ENCODE data around the gene ASXL2. TPM values are rescaled to one million over a fixed set of nuclear protein-coding genes. Genes with fewer than 3 reads are reported as not detected.

ASXL2 gene
- total RNA-seq, 1 experiment from 2014 or later: 34.0 TPM

GRCh38 chr2:25688236-25688635, 190.1 kb downstream of the ASXL2 start:
- Mint-ChIP-seq H3K27ac (ENCODE audit: low read depth, unreplicated experiment) (no peak overlapping the region), H3K36me3 (ENCODE audit: insufficient read depth, unreplicated experiment) (no peaks in the 10 kb centered on the region), H3K4me1 (ENCODE audit: insufficient read depth, unreplicated experiment) (peaks cover 9% of the 10 kb centered on the region), H3K9me3 (ENCODE audit: unreplicated experiment) (no peaks in the 10 kb centered on the region), H3K4me3 (ENCODE audit: unreplicated experiment) (no peak overlapping the region), H3K27me3 (ENCODE audit: insufficient read depth, unreplicated experiment) (no peaks in the 10 kb centered on the region)
- no peak for TF ChIP-seq CTCF (IDR thresholded peaks at IDR 0.05; ENCODE audit: unreplicated experiment)
- DNase-seq (ENCODE audit: unreplicated experiment): no peak
- POLR2A ChIA-PET: interaction anchor here (0.6 kb wide), 1 partner anchor 45 kb away, joined by 4 read pairs; no protein-coding TSS in a partner anchor
- CTCF ChIA-PET: interaction anchor here (6.3 kb wide), 1 partner anchor 12 kb away, joined by 40 read pairs; no protein-coding TSS in a partner anchor
- no TSS peak for BruUV-seq (replicated peaks)
- intact Hi-C loops (cut with micrococcal nuclease): no loop called here

GRCh38 chr2:25685741-25686140, 192.5 kb downstream of the ASXL2 start:
- Mint-ChIP-seq H3K9me3 (ENCODE audit: unreplicated experiment) (no peaks in the 10 kb centered on the region), H3K27me3 (ENCODE audit: insufficient read depth, unreplicated experiment) (no peaks in the 10 kb centered on the region), H3K4me3 (ENCODE audit: unreplicated experiment) (no peak overlapping the region), H3K27ac (ENCODE audit: low read depth, unreplicated experiment) (no peak overlapping the region), H3K36me3 (ENCODE audit: insufficient read depth, unreplicated experiment) (no peaks in the 10 kb centered on the region), H3K4me1 (ENCODE audit: insufficient read depth, unreplicated experiment) (peaks cover 4% of the 10 kb centered on the region)
- intact Hi-C loops (cut with micrococcal nuclease): no loop called here
- POLR2A ChIA-PET: no interaction called here
- CTCF ChIA-PET: interaction anchor here (0.6 to 6.3 kb wide), 3 partner anchors 14 to 229 kb away, joined by 3 to 40 read pairs (median 3); no protein-coding TSS in a partner anchor
- BruUV-seq (replicated peaks): no TSS peak
- no peak for DNase-seq (ENCODE audit: unreplicated experiment)
- TF ChIP-seq CTCF (IDR thresholded peaks at IDR 0.05; ENCODE audit: unreplicated experiment): no peak

DNA sequence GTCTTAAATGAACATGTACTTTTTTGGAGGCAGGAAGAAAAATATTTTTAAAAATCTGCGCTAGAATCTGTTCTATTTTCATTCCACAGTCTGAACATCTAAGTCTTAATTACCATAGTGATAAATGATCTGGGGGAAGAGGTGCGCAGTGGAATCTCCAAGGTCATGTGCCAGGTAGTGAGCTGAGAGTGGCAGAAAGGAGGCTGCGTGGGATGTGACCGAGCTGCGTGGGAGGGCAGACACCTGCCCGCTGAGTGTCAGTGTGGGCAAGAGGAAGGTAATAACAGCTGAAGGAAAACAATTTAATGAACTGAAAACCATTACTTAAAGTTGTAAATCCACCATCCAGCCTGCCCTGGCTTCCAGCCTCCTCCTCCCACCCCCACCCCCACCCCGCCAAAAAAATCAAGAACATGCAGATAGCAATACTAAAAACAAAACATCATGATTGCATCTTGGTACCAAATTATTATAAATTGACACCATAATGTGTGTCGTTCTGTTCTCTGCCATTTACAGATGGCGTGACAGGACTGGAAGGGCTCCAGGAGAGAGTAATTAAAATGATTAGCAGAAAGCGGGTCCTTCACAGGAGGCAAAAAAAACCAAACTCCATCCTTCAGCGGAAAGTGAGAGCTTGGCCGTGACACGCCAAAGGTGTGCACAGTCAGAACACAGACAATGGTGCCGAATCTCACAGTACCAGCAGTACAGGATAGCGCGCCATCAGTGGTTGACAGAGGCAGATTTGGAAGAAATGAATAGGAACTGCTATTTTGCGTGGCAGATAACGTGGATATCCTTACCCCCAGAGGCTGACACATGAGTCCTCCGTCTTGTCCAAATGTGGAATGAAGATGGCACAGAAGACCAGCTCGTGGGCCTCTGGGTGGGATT, 193.5 kb downstream of the ASXL2 start:
- Mint-ChIP-seq H3K27me3 (ENCODE audit: insufficient read depth, unreplicated experiment) (no peaks in the 10 kb centered on the region), H3K4me3 (ENCODE audit: unreplicated experiment) (no peak overlapping the region), H3K9me3 (ENCODE audit: unreplicated experiment) (no peaks in the 10 kb centered on the region), H3K4me1 (ENCODE audit: insufficient read depth, unreplicated experiment) (peaks cover 4% of the 10 kb centered on the region), H3K27ac (ENCODE audit: low read depth, unreplicated experiment) (no peak overlapping the region), H3K36me3 (ENCODE audit: insufficient read depth, unreplicated experiment) (no peaks in the 10 kb centered on the region)
- ChIA-PET POLR2A (no interaction called here), CTCF (interaction anchor here (2.0 to 6.3 kb wide), 2 partner anchors 15 to 78 kb away, joined by 4 to 40 read pairs; no protein-coding TSS in a partner anchor)
- BruUV-seq (replicated peaks): no TSS peak
- no peak for DNase-seq (ENCODE audit: unreplicated experiment)
- no peak for TF ChIP-seq CTCF (IDR thresholded peaks at IDR 0.05; ENCODE audit: unreplicated experiment)
- intact Hi-C loops (cut with micrococcal nuclease): no loop called here

Other genes starting within 250 kb of the ASXL2 start
- gene DTNB, start 204.9 kb downstream of the ASXL2 start, total RNA-seq (2022): 22.7 and 26.3 TPM in 2 replicates
- 0.91 and 2.0 TPM in 2 replicates for gene KIF3C, start 104.0 kb upstream of the ASXL2 start, total RNA-seq (2022)
- gene RAB10, start 155.6 kb upstream of the ASXL2 start, total RNA-seq (2022): 139 and 147 TPM in 2 replicates